PC-3 (cell line): ENCODE results near the gene GADD45B.

Experiments
- CTCF ChIP-seq: fragments of 300-600 bp; sonication (generic); conservative IDR thresholded peaks from 2 replicates; pipeline ENCODE4 v1.5.1; 2017; ENCODE audit warnings: antibody characterized with exemption, low read depth, mild to moderate bottlenecking, low read length
- EZH2phosphoT487 ChIP-seq: fragments of 300-600 bp; sonication (generic); IDR thresholded peaks from 2 replicates; pipeline ENCODE4 v1.6.1; 2018; ENCODE audit warnings: mild to moderate bottlenecking, antibody characterized with exemption, low read length, borderline replicate concordance

- TF ChIP-seq CTCF (no peak), EZH2phosphoT487 (no peak)
Observed at GRCh38 chr19:2477141-2477710, 1.3 kb downstream of the GADD45B start.
